ENCODE results near the gene HIVEP3.
A peak's percentile ranks its signal among the peaks of the same experiment; 100 is the strongest.

HIVEP3 gene

DNA sequence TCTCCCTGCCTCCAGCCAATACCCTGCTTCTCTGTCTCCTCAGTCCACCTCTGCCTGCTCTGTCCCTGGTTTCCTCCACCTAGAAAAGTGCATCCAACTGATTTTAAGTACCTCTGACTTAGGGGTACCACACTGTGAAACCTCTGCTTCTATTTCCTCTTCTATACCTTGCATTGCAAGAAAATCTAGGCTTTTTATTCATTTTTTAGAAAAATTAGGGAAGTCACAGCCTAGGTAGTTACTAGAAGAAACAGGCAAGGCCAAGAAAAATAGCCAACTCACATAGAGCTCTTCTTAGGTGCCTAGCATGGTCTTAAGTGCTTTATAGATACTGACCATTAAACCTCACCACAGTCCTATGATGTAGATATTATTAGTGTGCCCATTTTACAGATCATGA is 39.1 kb downstream of the HIVEP3 start:
- H4K20me1 ChIP-seq (ENCODE audit: insufficient read depth), result no peaks in the 10 kb centered on the region
- TF ChIP-seq, protein P1, sequence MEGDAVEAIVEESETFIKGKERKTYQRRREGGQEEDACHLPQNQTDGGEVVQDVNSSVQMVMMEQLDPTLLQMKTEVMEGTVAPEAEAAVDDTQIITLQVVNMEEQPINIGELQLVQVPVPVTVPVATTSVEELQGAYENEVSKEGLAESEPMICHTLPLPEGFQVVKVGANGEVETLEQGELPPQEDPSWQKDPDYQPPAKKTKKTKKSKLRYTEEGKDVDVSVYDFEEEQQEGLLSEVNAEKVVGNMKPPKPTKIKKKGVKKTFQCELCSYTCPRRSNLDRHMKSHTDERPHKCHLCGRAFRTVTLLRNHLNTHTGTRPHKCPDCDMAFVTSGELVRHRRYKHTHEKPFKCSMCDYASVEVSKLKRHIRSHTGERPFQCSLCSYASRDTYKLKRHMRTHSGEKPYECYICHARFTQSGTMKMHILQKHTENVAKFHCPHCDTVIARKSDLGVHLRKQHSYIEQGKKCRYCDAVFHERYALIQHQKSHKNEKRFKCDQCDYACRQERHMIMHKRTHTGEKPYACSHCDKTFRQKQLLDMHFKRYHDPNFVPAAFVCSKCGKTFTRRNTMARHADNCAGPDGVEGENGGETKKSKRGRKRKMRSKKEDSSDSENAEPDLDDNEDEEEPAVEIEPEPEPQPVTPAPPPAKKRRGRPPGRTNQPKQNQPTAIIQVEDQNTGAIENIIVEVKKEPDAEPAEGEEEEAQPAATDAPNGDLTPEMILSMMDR (conservative IDR thresholded peaks at IDR 0.05; ENCODE audit: low read depth, low read length), result no peak
- H3K27ac ChIP-seq, result no peak overlapping the region
- H2AFZ ChIP-seq (ENCODE audit: low read depth), result no peak overlapping the region
- H3K36me3 ChIP-seq (ENCODE audit: insufficient read depth), result no peaks in the 10 kb centered on the region
- H3K27me3 ChIP-seq (ENCODE audit: insufficient read depth, low read depth), result no peaks in the 10 kb centered on the region
- no peak overlapping the region for H3K4me3 ChIP-seq (IDR thresholded peaks at IDR 0.05; ENCODE audit: insufficient read depth, low read depth, low read length)
- H3K4me2 ChIP-seq, result no peak overlapping the region
- peaks cover 71% of the 10 kb centered on the region for H3K4me1 ChIP-seq (ENCODE audit: low read depth, poor library complexity, severe bottlenecking)
- H3K79me2 ChIP-seq (ENCODE audit: insufficient read depth, low read depth), result no peaks in the 10 kb centered on the region
- no peak overlapping the region for H3K9ac ChIP-seq

DNA sequence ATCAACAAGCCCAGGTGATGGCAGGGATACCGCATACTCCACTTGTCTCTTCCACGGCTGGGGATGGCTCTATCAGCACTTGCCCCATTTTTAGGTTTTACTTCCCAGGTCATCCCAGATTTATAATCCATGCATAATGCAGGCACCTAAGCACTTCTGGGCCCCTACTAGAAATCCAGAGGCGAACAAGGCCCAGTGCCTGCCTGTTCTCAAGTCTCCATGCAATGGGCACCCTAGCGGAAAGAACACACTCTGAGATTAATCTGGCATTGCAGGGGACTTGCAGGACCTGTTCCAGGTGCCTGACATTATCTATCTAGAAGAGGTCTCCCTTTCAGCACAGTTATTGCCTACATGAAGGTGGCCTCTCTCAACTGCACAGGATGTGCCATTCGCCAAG is 39.8 kb downstream of the HIVEP3 start:
- H3K4me3 ChIP-seq (IDR thresholded peaks at IDR 0.05; ENCODE audit: insufficient read depth, low read depth, low read length), result no peak overlapping the region
- H3K4me2 ChIP-seq, result no peak overlapping the region
- no peaks in the 10 kb centered on the region for H3K27me3 ChIP-seq (ENCODE audit: insufficient read depth, low read depth)
- H3K36me3 ChIP-seq (ENCODE audit: insufficient read depth), result no peaks in the 10 kb centered on the region
- H3K4me1 ChIP-seq (ENCODE audit: low read depth, poor library complexity, severe bottlenecking), result peaks cover 78% of the 10 kb centered on the region
- TF ChIP-seq, protein P1 (conservative IDR thresholded peaks at IDR 0.05; ENCODE audit: low read depth, low read length), result no peak
- H2AFZ ChIP-seq (ENCODE audit: low read depth), result no peak overlapping the region
- H4K20me1 ChIP-seq (ENCODE audit: insufficient read depth), result no peaks in the 10 kb centered on the region
- no peaks in the 10 kb centered on the region for H3K79me2 ChIP-seq (ENCODE audit: insufficient read depth, low read depth)
- H3K27ac ChIP-seq, result no peak overlapping the region
- H3K9ac ChIP-seq, result no peak overlapping the region

DNA sequence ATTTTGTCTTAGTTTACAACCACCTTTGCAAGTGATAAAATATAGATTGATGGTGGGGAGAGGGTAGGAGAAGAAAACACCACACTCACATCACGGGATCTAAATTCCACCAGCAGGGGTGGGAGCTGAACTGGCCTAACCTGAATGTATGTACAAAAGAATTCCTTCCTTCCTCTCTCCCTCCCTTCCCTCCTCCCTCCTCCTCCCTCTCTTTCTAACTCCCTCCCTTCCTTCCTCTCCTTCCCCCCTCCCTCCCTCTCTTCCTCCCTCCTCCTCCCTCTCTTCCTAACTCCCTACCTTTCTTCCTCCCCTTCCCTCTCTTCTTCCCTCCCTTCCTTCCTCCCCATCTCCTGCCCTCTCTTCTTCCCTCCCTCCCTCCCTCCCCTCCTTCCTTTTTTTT is 40.2 kb downstream of the HIVEP3 start:
- Histone ChIP-seq H3K4me1 (ENCODE audit: low read depth, poor library complexity, severe bottlenecking) (peaks cover 80% of the 10 kb centered on the region), H4K20me1 (ENCODE audit: insufficient read depth) (no peaks in the 10 kb centered on the region), H3K4me2 (no peak overlapping the region), H3K9ac (no peak overlapping the region), H3K36me3 (ENCODE audit: insufficient read depth) (no peaks in the 10 kb centered on the region), H3K79me2 (ENCODE audit: insufficient read depth, low read depth) (no peaks in the 10 kb centered on the region), H3K27ac (no peak overlapping the region), H3K27me3 (ENCODE audit: insufficient read depth, low read depth) (no peaks in the 10 kb centered on the region), H3K4me3 (IDR thresholded peaks at IDR 0.05; ENCODE audit: insufficient read depth, low read depth, low read length) (no peak overlapping the region), H2AFZ (ENCODE audit: low read depth) (no peak overlapping the region)
- TF ChIP-seq, protein P1 (conservative IDR thresholded peaks at IDR 0.05; ENCODE audit: low read depth, low read length), result no peak

DNA sequence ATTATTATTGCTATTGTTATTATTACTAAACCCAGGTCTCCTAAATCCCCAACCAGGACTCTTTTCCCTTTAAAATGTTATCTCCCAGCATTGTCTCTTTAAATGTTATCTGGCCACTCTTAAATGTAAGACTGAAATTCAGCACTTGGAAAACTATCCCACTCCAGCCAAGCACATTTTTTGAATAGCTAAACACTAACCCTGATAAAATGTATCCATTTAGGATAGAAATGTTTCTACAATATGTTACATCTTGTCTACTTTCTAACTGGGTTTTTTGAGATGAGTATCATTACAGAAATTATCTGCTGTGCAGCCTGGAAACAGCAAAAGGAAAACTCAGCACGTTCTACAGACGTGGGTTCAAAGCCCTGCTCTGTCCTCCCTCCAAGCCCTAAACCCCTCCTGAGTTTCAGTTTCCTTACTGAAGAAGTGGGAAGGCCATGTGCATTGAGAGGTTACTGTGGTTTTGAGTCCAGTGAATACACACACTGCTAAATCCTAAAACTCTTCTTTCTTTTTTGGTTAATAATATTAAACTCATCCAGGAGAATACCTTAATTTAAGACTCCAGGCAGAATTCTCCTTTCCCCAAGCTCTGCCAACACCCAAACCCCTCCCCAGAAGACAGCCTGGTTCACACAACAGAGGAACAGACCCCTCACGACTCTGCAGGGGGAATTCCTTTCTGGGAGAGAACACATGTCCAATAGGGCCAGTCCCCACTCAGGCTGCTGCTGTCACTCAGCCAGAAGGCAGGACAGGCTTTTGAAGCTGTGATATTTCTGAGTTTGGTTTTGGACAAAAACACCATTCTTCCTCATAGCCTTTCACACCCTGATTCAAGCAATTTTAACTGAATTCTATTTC is 41.9 kb downstream of the HIVEP3 start:
- Histone ChIP-seq H3K4me2 (peak overlapping the region; percentile 67), H3K9ac (peak overlapping the region; percentile 40; the same call in 1 of the 2 replicates), H3K27ac (peak overlapping the region; percentile 55), H3K27me3 (ENCODE audit: insufficient read depth, low read depth) (no peaks in the 10 kb centered on the region), H3K4me1 (ENCODE audit: low read depth, poor library complexity, severe bottlenecking) (peaks cover 75% of the 10 kb centered on the region), H3K36me3 (ENCODE audit: insufficient read depth) (no peaks in the 10 kb centered on the region), H2AFZ (ENCODE audit: low read depth) (peak overlapping the region; percentile 53; the same call in 1 of the 2 replicates), H4K20me1 (ENCODE audit: insufficient read depth) (no peaks in the 10 kb centered on the region), H3K79me2 (ENCODE audit: insufficient read depth, low read depth) (no peaks in the 10 kb centered on the region), H3K4me3 (IDR thresholded peaks at IDR 0.05; ENCODE audit: insufficient read depth, low read depth, low read length) (no peak overlapping the region)
- TF ChIP-seq, protein P1 (conservative IDR thresholded peaks at IDR 0.05; ENCODE audit: low read depth, low read length), result no peak

Measured in KMS-11 (cell line).